KMS-11 (cell line): ENCODE data around the gene EPHB2.

Experiments used
- H2AFZ ChIP-seq: fragments of 200-600 bp; sonication (generic); 2 replicates; pipeline ENCODE4 v1.6.1; 2016; ENCODE audit warnings: antibody characterized with exemption, mixed run types, low read depth
- H3K27ac ChIP-seq: fragments of 200-600 bp; sonication (generic); 2 replicates; pipeline ENCODE4 v1.6.1; 2016; ENCODE audit warnings: mild to moderate bottlenecking, mixed run types
- H3K27me3 ChIP-seq: fragments of 200-600 bp; sonication (generic); 2 replicates; pipeline ENCODE4 v1.6.1; 2017; ENCODE audit warnings: mild to moderate bottlenecking, low read depth, mixed run types, moderate library complexity; ENCODE audit not compliant: insufficient read depth
- H3K36me3 ChIP-seq: fragments of 200-600 bp; sonication (generic); 2 replicates; pipeline ENCODE4 v1.6.1; 2017; ENCODE audit warnings: mild to moderate bottlenecking, mixed run types; ENCODE audit not compliant: insufficient read depth
- H3K4me1 ChIP-seq: fragments of 200-600 bp; sonication (generic); 2 replicates; pipeline ENCODE4 v1.6.1; 2016; ENCODE audit warnings: mild to moderate bottlenecking, low read depth, mixed run types; ENCODE audit not compliant: poor library complexity, severe bottlenecking
- H3K4me2 ChIP-seq: fragments of 200-600 bp; sonication (generic); 2 replicates; pipeline ENCODE4 v1.7.0; 2016; ENCODE audit warnings: mild to moderate bottlenecking, mixed run types
- H3K4me3 ChIP-seq: fragments of 200-600 bp; sonication (generic); IDR thresholded peaks from 2 replicates; pipeline ENCODE4 v1.6.1; 2017; ENCODE audit warnings: low read depth, low read length, mixed read lengths; ENCODE audit not compliant: insufficient read depth
- H3K79me2 ChIP-seq: fragments of 200-600 bp; sonication (generic); 2 replicates; pipeline ENCODE4 v1.6.1; 2016; ENCODE audit warnings: low read depth, mixed run types; ENCODE audit not compliant: insufficient read depth
- H3K9ac ChIP-seq: fragments of 200-600 bp; sonication (generic); 2 replicates; pipeline ENCODE4 v1.6.1; 2016; ENCODE audit warnings: mild to moderate bottlenecking, mixed run types
- H4K20me1 ChIP-seq: fragments of 200-600 bp; sonication (generic); 2 replicates; pipeline ENCODE4 v1.6.1; 2016; ENCODE audit warnings: mild to moderate bottlenecking, mixed run types; ENCODE audit not compliant: insufficient read depth
- CTCF ChIP-seq: fragments of 200-600 bp; sonication (generic); conservative IDR thresholded peaks from 2 replicates; pipeline ENCODE4 v1.6.1; 2017; ENCODE audit warnings: low read depth, mild to moderate bottlenecking, antibody characterized with exemption, low read length, moderate library complexity, mixed read lengths

Gene EPHB2

GRCh38 chr1:22849770-22850169 is 139.1 kb downstream of the EPHB2 start:
- Histone ChIP-seq H3K79me2 (no peaks in the 10 kb centered on the region), H3K9ac (no peak overlapping the region), H3K4me3 (no peak overlapping the region), H3K4me1 (no peaks in the 10 kb centered on the region), H3K27ac (no peak overlapping the region), H3K27me3 (peaks cover 81% of the 10 kb centered on the region), H2AFZ (no peak overlapping the region), H3K4me2 (no peak overlapping the region), H3K36me3 (no peaks in the 10 kb centered on the region), H4K20me1 (no peaks in the 10 kb centered on the region)
- no peak for TF ChIP-seq CTCF

GRCh38 chr1:22850281-22850680 is 139.6 kb downstream of the EPHB2 start:
- no peaks in the 10 kb centered on the region for H3K4me1 ChIP-seq
- H2AFZ ChIP-seq = no peak overlapping the region
- peaks cover 82% of the 10 kb centered on the region for H3K27me3 ChIP-seq
- no peak overlapping the region for H3K4me2 ChIP-seq
- no peak for TF ChIP-seq CTCF
- no peaks in the 10 kb centered on the region for H3K36me3 ChIP-seq
- H3K79me2 ChIP-seq = no peaks in the 10 kb centered on the region
- no peak overlapping the region for H3K27ac ChIP-seq
- no peaks in the 10 kb centered on the region for H4K20me1 ChIP-seq
- no peak overlapping the region for H3K4me3 ChIP-seq
- no peak overlapping the region for H3K9ac ChIP-seq

- Histone ChIP-seq H3K27ac (no peak overlapping the region), H3K4me2 (no peak overlapping the region), H3K36me3 (no peaks in the 10 kb centered on the region), H3K79me2 (no peaks in the 10 kb centered on the region), H3K9ac (no peak overlapping the region), H3K4me1 (no peaks in the 10 kb centered on the region), H3K4me3 (no peak overlapping the region), H4K20me1 (no peaks in the 10 kb centered on the region), H3K27me3 (peaks cover 82% of the 10 kb centered on the region), H2AFZ (no peak overlapping the region)
- no peak for TF ChIP-seq CTCF
Observed at GRCh38 chr1:22850681-22851080, 140.0 kb downstream of the EPHB2 start.

DNA sequence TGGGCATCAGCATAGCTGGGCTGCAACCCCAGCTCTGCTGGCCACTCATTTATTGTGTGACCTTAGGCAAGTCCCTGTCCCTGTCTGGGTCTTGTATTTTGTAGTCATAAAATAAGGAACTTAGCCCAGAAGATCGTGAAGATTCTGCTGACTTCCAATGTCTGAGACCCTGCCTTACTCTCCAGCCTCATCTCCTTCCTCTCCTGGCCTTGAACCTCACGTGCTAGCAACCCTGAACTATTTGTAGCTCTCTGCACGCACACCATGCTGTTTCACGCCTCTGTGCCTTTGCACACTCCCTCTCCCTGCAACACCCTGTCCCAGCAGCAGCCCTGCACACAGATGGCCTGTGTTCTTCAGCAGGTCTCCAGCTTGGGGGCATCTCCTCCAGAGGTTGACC is 140.9 kb downstream of the EPHB2 start:
- Histone ChIP-seq H2AFZ (no peak overlapping the region), H3K4me3 (no peak overlapping the region), H3K27ac (no peak overlapping the region), H3K79me2 (no peaks in the 10 kb centered on the region), H3K9ac (no peak overlapping the region), H3K4me2 (no peak overlapping the region), H3K4me1 (no peaks in the 10 kb centered on the region), H3K36me3 (no peaks in the 10 kb centered on the region), H4K20me1 (no peaks in the 10 kb centered on the region), H3K27me3 (peaks cover 79% of the 10 kb centered on the region)
- no peak for TF ChIP-seq CTCF
